Stimulated activated CD8-positive, alpha-beta memory T cell treated with anti-CD3 and anti-CD28 coated beads, Interleukin-12 subunit alpha, Interleukin-12 subunit beta, amount 100 ng/mL, for 24 hours (primary cell): ENCODE data around the gene SLC5A11.
"Not testable (repeated sequence)": the region's sequence is repeated elsewhere in the genome, so short reads cannot be mapped to it uniquely, and the experiment has no call there.

Experiments used
- DNase-seq: peaks from one replicate; pipeline ENCODE4 v3.0.0-alpha.2; 2020; ENCODE audit errors: extremely low read depth

The SLC5A11 gene

DNA sequence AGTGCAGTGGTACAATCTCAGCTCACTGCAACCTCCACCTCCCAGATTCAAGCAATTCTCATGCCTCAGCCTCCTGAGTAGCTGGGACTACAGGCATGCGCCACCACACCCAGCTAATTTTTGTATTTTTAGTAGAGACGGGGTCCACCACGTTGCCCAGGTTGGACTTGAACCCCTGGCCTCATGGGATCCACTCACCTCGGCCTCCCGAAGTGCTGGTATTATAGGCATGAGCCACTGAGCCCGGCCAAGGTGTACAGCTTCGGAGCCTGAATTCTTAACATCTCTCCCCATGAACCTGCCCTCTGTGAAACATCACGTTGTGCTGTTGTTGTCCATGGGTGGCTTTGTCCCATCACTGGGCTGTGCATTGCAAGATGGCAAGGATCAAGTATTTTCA is 11.1 kb downstream of the SLC5A11 start:
- not testable (repeated sequence) for DNase-seq

GRCh38 chr16:24858219-24859041 is 12.7 kb downstream of the SLC5A11 start:
- DNase-seq: no peak

DNA sequence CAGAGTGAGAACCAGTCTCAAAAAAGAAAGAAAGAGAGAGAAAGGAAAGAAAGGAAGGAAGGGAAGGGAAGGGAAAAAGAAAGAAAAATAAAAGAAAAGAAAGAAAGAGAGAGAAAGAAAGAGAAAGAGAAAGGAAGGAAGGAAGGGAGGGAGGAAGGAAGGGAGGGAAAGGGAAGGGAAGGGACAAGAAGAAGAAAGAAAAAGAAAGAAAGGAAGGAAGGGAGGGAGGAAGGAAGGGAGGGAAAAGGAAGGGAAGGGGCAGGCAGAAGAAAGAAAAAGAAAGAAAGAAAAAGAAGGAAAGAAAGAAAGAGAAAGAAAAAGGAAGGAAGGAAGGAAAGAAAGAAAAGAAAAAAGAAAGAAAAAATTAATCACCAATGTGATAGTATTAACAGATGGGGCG is 15.7 kb downstream of the SLC5A11 start:
- DNase-seq: no peak

- DNase-seq: no peak
Measured at GRCh38 chr16:24863582-24864437, 18.0 kb downstream of the SLC5A11 start.

DNA sequence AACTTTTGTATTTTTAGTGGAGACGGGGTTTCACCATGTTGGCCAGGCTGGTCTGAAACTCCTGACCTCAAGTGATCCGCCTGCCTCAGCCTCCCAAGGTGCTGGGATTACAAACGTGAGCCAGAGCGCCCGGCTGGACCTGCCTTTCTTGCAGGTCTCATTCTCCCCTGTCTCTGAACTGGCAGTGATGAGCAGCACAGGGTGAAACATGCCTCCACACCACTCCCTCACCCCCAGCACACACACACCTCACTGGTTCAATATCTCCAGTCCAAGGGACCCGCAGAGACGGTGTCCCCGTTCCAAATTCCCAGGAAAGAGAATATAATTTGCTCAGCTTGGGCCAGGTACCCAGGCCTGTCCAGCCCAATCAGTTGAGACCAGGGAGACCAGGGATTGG is 23.3 kb downstream of the SLC5A11 start:
- no peak for DNase-seq

DNA sequence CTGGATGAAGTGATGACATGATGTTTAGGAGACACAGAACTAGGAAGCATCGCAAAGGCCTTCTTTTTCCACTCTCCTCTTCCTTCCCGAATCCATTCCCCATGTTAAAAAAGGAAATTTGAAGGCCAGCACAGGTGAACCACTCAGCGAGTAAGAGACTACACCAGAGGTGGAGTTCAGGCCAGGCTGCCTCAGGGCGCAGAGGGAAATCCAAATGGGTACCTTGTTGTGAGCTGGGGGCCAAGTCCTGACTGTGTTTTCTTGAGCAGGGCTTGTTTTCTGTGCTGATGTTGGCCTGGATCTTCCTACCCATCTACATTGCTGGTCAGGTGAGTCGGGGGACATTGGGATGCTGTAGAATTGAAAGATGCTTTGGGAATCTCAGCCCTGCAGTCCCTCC is 26.1 kb downstream of the SLC5A11 start:
- no peak for DNase-seq

- no peak for DNase-seq
Measured at GRCh38 chr16:24873028-24873427, 27.3 kb downstream of the SLC5A11 start.

DNA sequence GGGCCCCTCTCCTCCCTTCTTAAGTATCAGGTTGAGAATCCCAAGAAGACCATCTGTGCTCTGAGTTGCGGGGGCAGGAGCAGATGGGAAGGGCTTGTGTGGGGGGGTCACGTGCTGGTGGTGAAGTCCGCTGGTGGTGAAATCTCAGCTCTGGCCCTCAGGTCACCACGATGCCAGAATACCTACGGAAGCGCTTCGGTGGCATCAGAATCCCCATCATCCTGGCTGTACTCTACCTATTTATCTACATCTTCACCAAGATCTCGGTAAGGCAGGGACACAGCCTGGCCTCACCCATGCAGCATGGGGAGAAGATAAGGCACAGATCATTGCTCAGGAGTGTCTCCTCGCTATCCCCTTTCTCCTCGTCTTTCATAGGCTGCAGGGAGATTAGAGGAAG is 29.7 kb downstream of the SLC5A11 start:
- no peak for DNase-seq

GRCh38 chr16:24876231-24876630 is 30.5 kb downstream of the SLC5A11 start:
- DNase-seq: no peak

- no peak for DNase-seq
Measured at GRCh38 chr16:24879684-24880083, 33.9 kb downstream of the SLC5A11 start.

DNA sequence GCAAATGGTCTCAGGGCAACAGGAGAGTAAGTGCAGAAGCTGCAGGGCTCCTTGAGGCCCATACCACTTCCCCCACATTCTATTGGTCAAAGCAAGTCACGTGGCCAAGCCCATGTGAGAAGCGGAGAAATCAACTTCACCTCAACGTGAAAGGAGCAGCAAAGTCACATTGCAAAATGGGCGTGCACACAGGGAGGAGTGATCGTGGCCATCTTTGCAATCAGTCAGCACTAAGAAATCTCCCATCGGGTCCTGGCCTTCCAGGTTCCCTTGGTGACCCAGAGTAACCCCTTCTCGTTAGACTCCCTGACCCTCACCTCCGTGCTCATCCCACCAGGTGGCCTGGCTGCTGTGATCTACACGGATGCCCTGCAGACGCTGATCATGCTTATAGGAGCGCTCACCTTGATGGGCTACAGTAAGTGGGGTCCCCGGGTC is 38.0 kb downstream of the SLC5A11 start:
- DNase-seq: no peak

- DNase-seq: no peak
Measured at GRCh38 chr16:24887472-24887871, 41.7 kb downstream of the SLC5A11 start.

GRCh38 chr16:24890746-24891145 is 45.0 kb downstream of the SLC5A11 start:
- no peak for DNase-seq

- DNase-seq: no peak
Measured at GRCh38 chr16:24896439-24896838, 50.7 kb downstream of the SLC5A11 start.

DNA sequence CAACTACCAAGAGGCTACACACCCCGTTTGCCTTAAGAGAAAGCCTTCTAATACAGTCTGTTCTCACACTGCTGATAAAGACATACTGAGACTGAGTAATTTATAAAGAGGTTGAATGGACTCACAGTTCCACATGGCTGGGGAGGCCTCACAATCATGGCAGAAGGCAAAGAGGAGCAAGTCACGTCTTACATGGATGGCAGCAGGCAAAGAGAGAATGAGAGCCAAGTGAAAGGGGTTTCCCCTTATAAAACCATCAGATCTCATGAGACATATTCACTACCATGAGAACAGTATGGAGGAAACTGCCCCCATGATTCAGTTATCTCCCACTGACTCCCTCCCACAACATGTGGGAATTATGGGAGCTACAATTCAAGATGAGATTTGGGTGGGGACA is 51.8 kb downstream of the SLC5A11 start:
- DNase-seq: not testable (repeated sequence)

- DNase-seq: no peak
Measured at GRCh38 chr16:24900230-24900629, 54.5 kb downstream of the SLC5A11 start.

DNA sequence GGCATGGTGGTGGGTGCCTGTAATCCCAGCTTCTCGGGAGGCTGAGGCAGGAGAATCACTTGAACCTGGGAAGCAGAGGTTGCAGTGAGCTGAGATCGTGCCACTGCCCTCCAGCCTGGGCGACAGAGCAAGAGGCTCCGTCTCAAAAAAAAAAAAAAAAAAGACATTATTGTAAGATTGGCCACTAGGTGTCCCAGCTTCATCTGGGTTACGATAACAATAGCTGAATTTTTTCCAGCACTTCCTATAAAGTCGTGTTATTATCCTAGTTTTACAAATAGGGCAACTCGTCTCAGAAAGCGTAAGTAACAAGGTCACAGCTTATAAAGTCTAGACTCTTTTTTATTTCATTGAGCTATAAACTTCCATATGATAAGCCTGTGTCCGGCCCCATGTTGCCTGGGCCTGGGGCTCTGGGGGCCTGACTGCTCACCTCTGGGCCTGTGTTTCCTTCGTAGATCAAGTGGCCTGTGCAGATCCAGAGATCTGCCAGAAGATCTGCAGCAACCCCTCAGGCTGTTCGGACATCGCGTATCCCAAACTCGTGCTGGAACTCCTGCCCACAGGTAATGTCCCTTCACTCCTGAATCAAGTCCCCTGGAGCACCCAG is 60.5 kb downstream of the SLC5A11 start:
- DNase-seq: no peak

DNA sequence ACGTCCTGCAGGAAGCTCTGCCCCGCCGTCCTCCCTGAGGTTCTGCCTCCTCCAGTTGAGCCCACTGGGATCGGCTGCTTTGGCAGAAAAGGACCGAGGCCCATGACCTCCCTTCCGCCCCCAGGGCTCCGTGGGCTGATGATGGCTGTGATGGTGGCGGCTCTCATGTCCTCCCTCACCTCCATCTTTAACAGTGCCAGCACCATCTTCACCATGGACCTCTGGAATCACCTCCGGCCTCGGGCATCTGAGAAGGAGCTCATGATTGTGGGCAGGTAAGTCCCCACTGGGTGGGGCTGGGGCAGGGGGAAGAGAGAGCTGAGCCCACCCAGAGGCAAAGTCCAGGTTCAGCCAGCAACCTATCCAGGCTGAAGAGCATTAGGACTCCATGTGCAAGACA is 61.1 kb downstream of the SLC5A11 start:
- DNase-seq: no peak

- no peak for DNase-seq
Measured at GRCh38 chr16:24908716-24909115, 63.0 kb downstream of the SLC5A11 start.

DNA sequence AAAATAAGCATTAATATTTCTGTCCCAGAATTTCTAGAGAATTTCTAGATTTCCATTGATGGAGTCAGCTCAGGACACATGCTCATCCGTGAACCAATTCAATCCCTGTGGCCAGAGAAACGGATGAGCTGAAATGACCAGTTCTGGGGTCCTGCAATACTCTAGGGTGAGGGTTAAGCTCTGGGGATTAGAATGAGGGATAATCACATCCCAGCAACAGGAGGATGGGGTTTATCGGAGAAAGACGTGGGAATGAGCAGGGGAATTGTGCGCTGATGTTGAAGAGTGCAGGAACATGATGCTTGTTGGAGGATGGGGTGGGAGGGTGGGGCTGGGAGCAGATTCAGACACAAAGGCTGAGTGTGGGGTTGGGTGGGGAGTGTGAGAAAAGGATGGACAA is 64.1 kb downstream of the SLC5A11 start:
- DNase-seq: no peak

DNA sequence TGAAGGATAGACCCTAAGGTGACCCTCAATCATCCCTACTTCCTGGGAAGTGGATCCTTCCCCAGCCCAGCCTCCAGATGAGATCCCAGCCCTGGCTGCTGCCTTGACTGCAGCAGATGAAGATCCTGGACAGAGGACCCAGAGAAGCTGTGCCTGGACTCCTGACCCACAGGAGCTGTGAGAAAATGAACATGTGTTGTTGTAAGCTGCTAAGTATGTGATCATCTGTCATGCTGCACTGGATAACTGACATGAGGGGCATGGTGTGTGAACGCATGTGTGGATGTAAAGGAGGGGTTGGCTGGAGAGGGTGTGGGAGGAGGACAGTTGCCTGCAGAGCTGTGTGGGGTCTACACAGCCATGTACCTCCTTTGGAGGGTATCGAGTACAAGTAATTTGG is 69.3 kb downstream of the SLC5A11 start:
- no peak for DNase-seq

DNA sequence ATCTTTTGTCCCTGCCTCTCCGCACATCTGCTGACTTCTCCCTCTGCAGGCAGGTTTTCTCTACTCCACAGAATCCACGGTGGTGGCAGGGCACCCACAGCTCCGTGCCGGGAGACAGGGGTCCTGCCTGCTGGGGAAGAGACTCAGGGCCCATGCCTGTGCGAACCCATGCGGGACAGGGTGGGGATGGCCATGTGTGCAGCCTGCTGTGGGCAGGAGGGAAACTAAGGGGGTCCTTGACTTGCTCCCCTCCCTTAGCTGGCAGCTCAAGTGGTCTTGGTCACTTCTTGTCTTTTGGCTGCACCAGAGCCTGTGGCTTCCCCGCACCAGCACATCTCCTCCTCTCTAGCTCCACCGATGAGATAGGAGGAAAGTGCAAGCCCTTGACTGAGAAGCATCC is 69.8 kb downstream of the SLC5A11 start:
- no peak for DNase-seq

DNA sequence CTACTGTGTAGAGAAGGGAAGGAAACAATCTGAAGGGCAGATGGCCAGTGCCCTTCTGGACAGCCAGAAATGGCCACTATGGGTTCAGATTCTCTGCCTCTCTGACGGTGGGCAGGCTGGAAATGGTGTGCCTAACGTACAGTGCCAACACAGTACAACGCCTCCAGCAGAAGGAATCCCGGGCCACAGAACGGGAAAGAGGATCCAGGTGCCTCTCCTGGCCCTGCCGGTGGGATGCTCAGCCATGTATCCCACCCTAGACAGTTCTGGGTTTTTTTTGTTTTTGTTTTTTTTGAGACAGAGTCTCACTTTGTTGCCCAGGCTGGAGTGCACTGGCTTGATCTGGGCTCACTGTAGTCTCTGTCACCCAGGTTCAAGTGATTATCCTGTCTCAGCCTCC is 71.5 kb downstream of the SLC5A11 start:
- no peak for DNase-seq
